GM19452 (cell line): ENCODE data around the gene CREM.

Experiments
- ATAC-seq: cut with Tn5 transposase; IDR thresholded peaks from one replicate; pipeline ENCODE4 v1.9.1; 2021; ENCODE audit not compliant: unreplicated experiment

CREM gene

GRCh38 chr10:35262436-35262835 lies 135.8 kb downstream of the CREM start:
- ATAC-seq: no peak
